D721Med (cell line): ENCODE measurements around the gene GPALPP1.
A peak's percentile ranks its signal among the peaks of the same experiment; 100 is the strongest.

Source experiments
- DNase-seq: peaks from one replicate; pipeline ENCODE4 v3.0.0; 2011; ENCODE audit warnings: low spot score; ENCODE audit not compliant: insufficient read length
- FAIRE-seq: peaks from 2 replicates; lab custom pipeline; 2011; peaks lifted over from hg19 to GRCh38; lab: Jason Lieb, UNC
- TF ChIP-seq, protein P1 (sequence below): IDR thresholded peaks from 2 replicates; pipeline ENCODE4 v1.5.1; 2012; ENCODE audit warnings: mild to moderate bottlenecking, control low read depth; ENCODE audit not compliant: insufficient read depth; ENCODE audit errors: missing control alignments

Gene GPALPP1

DNA sequence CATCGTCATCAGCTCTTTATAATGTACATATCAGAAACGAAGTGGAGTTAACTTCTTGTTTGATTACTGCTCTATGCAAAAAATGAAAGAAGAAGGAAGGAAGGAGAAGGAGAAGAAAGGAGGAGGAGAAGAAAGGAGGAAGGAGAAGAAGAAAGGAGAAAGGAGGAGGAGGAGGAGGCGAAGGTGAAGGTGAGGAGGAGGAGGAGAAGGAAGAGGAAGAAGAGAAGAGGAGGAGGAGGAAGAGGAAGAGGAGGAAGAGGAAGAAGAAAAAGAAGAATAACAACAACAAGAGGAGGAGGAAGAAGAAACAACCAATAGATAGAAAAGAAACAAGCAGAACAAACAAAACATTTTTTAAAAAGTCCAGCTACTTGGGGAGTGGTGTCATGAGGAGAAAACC is 13.1 kb upstream of the GPALPP1 start:
- TF ChIP-seq, protein P1, sequence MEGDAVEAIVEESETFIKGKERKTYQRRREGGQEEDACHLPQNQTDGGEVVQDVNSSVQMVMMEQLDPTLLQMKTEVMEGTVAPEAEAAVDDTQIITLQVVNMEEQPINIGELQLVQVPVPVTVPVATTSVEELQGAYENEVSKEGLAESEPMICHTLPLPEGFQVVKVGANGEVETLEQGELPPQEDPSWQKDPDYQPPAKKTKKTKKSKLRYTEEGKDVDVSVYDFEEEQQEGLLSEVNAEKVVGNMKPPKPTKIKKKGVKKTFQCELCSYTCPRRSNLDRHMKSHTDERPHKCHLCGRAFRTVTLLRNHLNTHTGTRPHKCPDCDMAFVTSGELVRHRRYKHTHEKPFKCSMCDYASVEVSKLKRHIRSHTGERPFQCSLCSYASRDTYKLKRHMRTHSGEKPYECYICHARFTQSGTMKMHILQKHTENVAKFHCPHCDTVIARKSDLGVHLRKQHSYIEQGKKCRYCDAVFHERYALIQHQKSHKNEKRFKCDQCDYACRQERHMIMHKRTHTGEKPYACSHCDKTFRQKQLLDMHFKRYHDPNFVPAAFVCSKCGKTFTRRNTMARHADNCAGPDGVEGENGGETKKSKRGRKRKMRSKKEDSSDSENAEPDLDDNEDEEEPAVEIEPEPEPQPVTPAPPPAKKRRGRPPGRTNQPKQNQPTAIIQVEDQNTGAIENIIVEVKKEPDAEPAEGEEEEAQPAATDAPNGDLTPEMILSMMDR, result no peak
- DNase-seq, result no peak
- no peak for FAIRE-seq

DNA sequence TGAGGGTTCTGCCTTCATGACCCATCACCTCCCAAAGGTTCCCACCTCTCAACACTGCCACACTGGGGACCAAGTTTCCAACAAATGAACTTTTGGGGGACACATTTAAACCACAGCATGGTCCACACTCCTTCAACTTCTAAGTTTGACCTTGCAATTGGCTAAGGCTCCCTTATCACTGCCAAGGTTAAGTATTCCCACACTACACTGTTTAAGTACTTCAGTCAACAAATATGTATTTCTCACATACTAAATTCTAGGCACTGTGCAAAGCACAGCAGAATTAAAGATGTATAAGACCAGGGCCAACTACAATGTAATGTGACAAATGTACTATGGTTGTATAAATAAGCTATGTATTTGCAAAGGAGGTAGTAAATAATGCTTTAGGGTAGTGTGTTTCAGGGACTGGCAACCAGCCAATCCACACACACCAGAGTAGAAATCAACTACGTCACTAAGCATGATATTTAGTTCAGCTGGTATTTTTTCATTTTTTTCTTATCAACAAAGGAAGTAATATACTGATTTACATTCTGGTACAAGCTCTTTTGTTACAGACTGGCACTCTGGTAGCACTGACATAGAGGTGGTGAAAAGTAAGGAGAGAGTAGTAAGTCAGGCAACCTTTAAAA is 12.3 kb upstream of the GPALPP1 start:
- TF ChIP-seq, protein P1, result no peak
- FAIRE-seq, result no peak
- DNase-seq, result no peak

DNA sequence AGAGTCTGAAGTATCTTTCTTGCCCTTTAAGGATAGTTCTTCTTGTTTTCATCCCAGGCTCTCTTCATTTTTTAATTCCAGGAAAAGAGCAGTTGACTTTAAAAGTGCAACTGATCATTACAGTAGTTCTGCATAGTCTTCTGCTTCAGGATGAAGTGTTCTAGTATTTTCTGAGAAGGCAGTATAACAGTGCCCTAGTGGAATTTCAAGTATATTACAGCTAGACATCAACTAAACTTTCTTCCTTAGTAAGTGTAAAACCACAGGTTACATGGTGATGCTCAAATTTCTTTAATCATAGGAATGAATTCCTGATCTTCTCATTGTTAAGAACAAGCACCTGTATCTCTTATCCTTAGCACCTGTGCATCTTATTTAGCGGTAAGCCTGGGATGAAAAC is 11.0 kb upstream of the GPALPP1 start:
- no peak for DNase-seq

DNA sequence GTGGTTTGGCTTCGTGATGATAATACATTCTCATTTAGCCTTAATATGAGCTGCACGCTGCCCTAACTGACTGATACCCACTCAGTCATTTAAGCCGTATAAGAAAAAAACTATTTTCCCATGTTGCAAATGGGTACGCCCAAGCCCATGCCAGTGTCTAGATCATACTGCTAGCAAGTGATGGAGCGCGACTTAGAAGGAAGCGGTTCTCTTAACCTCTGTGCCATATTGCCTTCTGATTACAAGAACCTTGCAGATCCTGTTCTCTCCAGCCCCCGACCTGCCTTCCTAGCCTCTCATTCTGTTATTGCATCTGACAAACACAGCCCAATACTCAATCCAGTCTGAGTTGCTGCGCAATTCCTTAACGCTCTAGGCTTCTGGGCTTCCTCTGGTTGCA is 603 bp downstream of the GPALPP1 start:
- TF ChIP-seq, protein P1, result no peak
- FAIRE-seq (no peak), DNase-seq (no peak)

More for the DNA sequence above, 11.0 kb upstream of the GPALPP1 start:
- TF ChIP-seq, protein P1, result no peak
- FAIRE-seq, result peak; percentile 29

DNA sequence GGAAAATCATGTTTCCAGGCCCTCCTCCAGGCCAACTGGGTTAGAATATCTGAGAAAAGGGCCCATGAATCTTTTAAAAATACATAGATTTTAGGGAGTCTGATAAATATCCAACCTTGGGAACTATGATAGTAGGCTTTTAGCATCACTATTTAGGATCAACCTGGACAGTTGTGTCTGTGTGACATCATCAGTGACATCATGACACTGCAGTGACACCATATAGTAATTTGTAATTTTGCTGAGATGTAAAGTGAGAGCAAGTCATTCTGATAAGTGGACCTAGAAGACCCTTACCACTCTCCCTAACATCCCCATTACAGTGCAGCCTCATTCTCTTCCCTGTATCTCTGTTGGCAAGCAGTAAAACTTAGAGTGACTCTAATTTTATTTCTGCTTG is 14.1 kb downstream of the GPALPP1 start:
- FAIRE-seq (no peak), DNase-seq (no peak)
- TF ChIP-seq, protein P1, result no peak

DNA sequence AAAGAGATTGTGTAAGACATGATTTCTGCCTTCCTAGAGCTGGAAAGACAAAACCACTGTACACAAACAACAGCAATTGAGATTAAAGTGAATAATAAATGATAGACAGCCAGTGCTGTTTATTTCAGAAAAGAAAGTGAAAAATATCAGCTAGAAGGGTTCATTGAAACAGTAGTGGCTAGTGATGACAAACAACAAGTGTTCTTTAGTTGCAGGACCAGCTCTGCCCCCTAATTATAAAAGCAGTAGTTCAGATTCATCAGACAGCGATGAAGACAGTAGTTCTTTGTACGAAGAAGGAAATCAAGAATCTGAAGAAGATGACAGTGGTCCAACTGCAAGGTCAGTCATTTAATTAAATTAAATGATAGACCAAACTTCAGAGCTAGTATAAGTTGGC is 14.8 kb downstream of the GPALPP1 start:
- FAIRE-seq, result no peak
- TF ChIP-seq, protein P1, result no peak

DNA sequence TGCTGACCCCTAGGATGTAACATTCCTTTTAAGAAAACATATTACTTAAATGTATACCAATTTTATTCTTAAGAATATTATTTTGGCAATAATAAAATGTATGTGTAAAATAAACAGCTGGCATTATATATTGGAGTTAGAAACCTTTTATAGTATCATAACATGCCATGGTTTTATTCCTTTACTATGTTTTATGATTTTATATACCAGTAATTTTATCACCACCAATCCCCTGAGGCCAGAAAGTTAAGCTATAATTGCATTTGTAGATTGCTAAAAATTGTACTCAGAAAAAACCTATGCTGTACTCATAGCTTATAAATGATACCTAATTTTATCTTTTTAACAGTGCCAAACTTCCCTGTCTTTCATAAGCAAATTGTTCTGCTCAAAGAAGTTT is 17.9 kb downstream of the GPALPP1 start:
- FAIRE-seq, result no peak

More for the DNA sequence above, 14.8 kb downstream of the GPALPP1 start:
- DNase-seq, result no peak

More for the DNA sequence above, 17.9 kb downstream of the GPALPP1 start:
- no peak for DNase-seq
- TF ChIP-seq, protein P1, result no peak
